Measurements from ENCODE around the gene MYL3. TPM values are rescaled to one million over a fixed set of nuclear protein-coding genes. Genes with fewer than 3 reads are reported as not detected.

Gene MYL3
- polyA plus RNA-seq, 4 donors, result 1.4 to 81.6 (median 24.2) TPM

GRCh38 chr3:46902188-46902631 is 39.0 kb upstream of the MYL3 start:
- Histone ChIP-seq H3K4me1 (ENCODE audit: control insufficient read depth in 3 of 3, insufficient read depth in 2 of 3, low read depth in 1 of 3, low read length in 2 of 3) (no peaks in the 10 kb centered on the region), H3K36me3 (ENCODE audit: control insufficient read depth in 3 of 3, insufficient read depth in 2 of 3, low read depth in 1 of 3, low read length in 3 of 3) (peaks cover 0 to 2% (median 0%) of the 10 kb centered on the region in 3 donors), H3K27ac (ENCODE audit: low read depth in 1 of 3, low read length in 2 of 3) (no peak overlapping the region), H3K27me3 (ENCODE audit: control insufficient read depth in 3 of 3, insufficient read depth in 3 of 3, low read length in 3 of 3) (peaks cover 0 to 18% (median 4%) of the 10 kb centered on the region in 3 donors), H3K9me3 (ENCODE audit: control insufficient read depth in 2 of 2, insufficient read depth in 1 of 2, low read depth in 1 of 2, low read length in 1 of 2) (no peaks in the 10 kb centered on the region), H3K4me3 (ENCODE audit: low read depth in 1 of 3, low read length in 3 of 3) (no peak overlapping the region)
- FAIRE-seq, result no peak
- no peak for DNase-seq
- WGBS, 3 donors, result 89 to 92% (median 92%) methylated on average over 15 of the region's 15 CpGs

- Histone ChIP-seq H3K36me3 (ENCODE audit: control insufficient read depth in 3 of 3, insufficient read depth in 2 of 3, low read depth in 1 of 3, low read length in 3 of 3) (peaks cover 0 to 2% (median 0%) of the 10 kb centered on the region in 3 donors), H3K4me3 (ENCODE audit: low read depth in 1 of 3, low read length in 3 of 3) (no peak overlapping the region), H3K9me3 (ENCODE audit: control insufficient read depth in 2 of 2, insufficient read depth in 1 of 2, low read depth in 1 of 2, low read length in 1 of 2) (no peaks in the 10 kb centered on the region), H3K27ac (ENCODE audit: low read depth in 1 of 3, low read length in 2 of 3) (no peak overlapping the region), H3K4me1 (ENCODE audit: control insufficient read depth in 3 of 3, insufficient read depth in 2 of 3, low read depth in 1 of 3, low read length in 2 of 3) (no peaks in the 10 kb centered on the region), H3K27me3 (ENCODE audit: control insufficient read depth in 3 of 3, insufficient read depth in 3 of 3, low read length in 3 of 3) (peaks cover 0 to 18% (median 4%) of the 10 kb centered on the region in 3 donors)
- FAIRE-seq (no peak), DNase-seq (no peak)
- WGBS, 3 donors, result 87 to 90% (median 88%) methylated on average over 17 of the region's 17 CpGs
These were observed 38.4 kb upstream of the MYL3 start for GRCh38 chr3:46901591-46902187.

GRCh38 chr3:46901061-46901460 is 37.8 kb upstream of the MYL3 start:
- H3K4me3 ChIP-seq (ENCODE audit: low read depth in 1 of 3, low read length in 3 of 3), result no peak overlapping the region
- FAIRE-seq (no peak), DNase-seq (no peak)
- H3K36me3 ChIP-seq (ENCODE audit: control insufficient read depth in 3 of 3, insufficient read depth in 2 of 3, low read depth in 1 of 3, low read length in 3 of 3), result peaks cover 0 to 2% (median 0%) of the 10 kb centered on the region in 3 donors
- H3K4me1 ChIP-seq (ENCODE audit: control insufficient read depth in 3 of 3, insufficient read depth in 2 of 3, low read depth in 1 of 3, low read length in 2 of 3), result no peaks in the 10 kb centered on the region
- WGBS, 3 donors, result 71 to 83% (median 76%) methylated on average over 3 of the region's 3 CpGs
- no peak overlapping the region for H3K27ac ChIP-seq (ENCODE audit: low read depth in 1 of 3, low read length in 2 of 3)
- peaks cover 0 to 18% (median 4%) of the 10 kb centered on the region in 3 donors for H3K27me3 ChIP-seq (ENCODE audit: control insufficient read depth in 3 of 3, insufficient read depth in 3 of 3, low read length in 3 of 3)
- H3K9me3 ChIP-seq (ENCODE audit: control insufficient read depth in 2 of 2, insufficient read depth in 1 of 2, low read depth in 1 of 2, low read length in 1 of 2), result no peaks in the 10 kb centered on the region

- WGBS, 3 donors, result 87 to 91% (median 88%) methylated on average over 6 of the region's 6 CpGs
These were observed 37.1 kb upstream of the MYL3 start for GRCh38 chr3:46900356-46900755.

GRCh38 chr3:46900007-46900292 is 36.7 kb upstream of the MYL3 start:
- no peaks in the 10 kb centered on the region for H3K4me1 ChIP-seq (ENCODE audit: control insufficient read depth in 3 of 3, insufficient read depth in 2 of 3, low read depth in 1 of 3, low read length in 2 of 3)
- DNase-seq, result no peak
- H3K4me3 ChIP-seq (ENCODE audit: low read depth in 1 of 3, low read length in 3 of 3), result no peak overlapping the region
- FAIRE-seq, result no peak
- no peaks in the 10 kb centered on the region for H3K9me3 ChIP-seq (ENCODE audit: control insufficient read depth in 2 of 2, insufficient read depth in 1 of 2, low read depth in 1 of 2, low read length in 1 of 2)
- WGBS, 3 donors, result 79 to 86% (median 80%) methylated on average over 5 of the region's 5 CpGs
- H3K36me3 ChIP-seq (ENCODE audit: control insufficient read depth in 3 of 3, insufficient read depth in 2 of 3, low read depth in 1 of 3, low read length in 3 of 3), result peaks cover 0 to 2% (median 0%) of the 10 kb centered on the region in 3 donors
- H3K27me3 ChIP-seq (ENCODE audit: control insufficient read depth in 3 of 3, insufficient read depth in 3 of 3, low read length in 3 of 3), result peaks cover 0 to 18% (median 4%) of the 10 kb centered on the region in 3 donors
- no peak overlapping the region for H3K27ac ChIP-seq (ENCODE audit: low read depth in 1 of 3, low read length in 2 of 3)

More at GRCh38 chr3:46900356-46900755, 37.1 kb upstream of the MYL3 start:
- peaks cover 0 to 2% (median 0%) of the 10 kb centered on the region in 3 donors for H3K36me3 ChIP-seq (ENCODE audit: control insufficient read depth in 3 of 3, insufficient read depth in 2 of 3, low read depth in 1 of 3, low read length in 3 of 3)
- FAIRE-seq (no peak), DNase-seq (no peak)
- no peaks in the 10 kb centered on the region for H3K4me1 ChIP-seq (ENCODE audit: control insufficient read depth in 3 of 3, insufficient read depth in 2 of 3, low read depth in 1 of 3, low read length in 2 of 3)
- H3K9me3 ChIP-seq (ENCODE audit: control insufficient read depth in 2 of 2, insufficient read depth in 1 of 2, low read depth in 1 of 2, low read length in 1 of 2), result no peaks in the 10 kb centered on the region
- H3K27ac ChIP-seq (ENCODE audit: low read depth in 1 of 3, low read length in 2 of 3), result no peak overlapping the region
- H3K27me3 ChIP-seq (ENCODE audit: control insufficient read depth in 3 of 3, insufficient read depth in 3 of 3, low read length in 3 of 3), result peaks cover 0 to 18% (median 4%) of the 10 kb centered on the region in 3 donors
- H3K4me3 ChIP-seq (ENCODE audit: low read depth in 1 of 3, low read length in 3 of 3), result no peak overlapping the region

GRCh38 chr3:46899151-46900006 is 36.1 kb upstream of the MYL3 start:
- WGBS, 3 donors, result 74 to 80% (median 77%) methylated on average over 22 of the region's 22 CpGs
- peaks cover 0 to 2% (median 0%) of the 10 kb centered on the region in 3 donors for H3K36me3 ChIP-seq (ENCODE audit: control insufficient read depth in 3 of 3, insufficient read depth in 2 of 3, low read depth in 1 of 3, low read length in 3 of 3)
- peaks cover 0 to 20% (median 4%) of the 10 kb centered on the region in 3 donors for H3K27me3 ChIP-seq (ENCODE audit: control insufficient read depth in 3 of 3, insufficient read depth in 3 of 3, low read length in 3 of 3)
- DNase-seq, result no peak
- no peaks in the 10 kb centered on the region for H3K9me3 ChIP-seq (ENCODE audit: control insufficient read depth in 2 of 2, insufficient read depth in 1 of 2, low read depth in 1 of 2, low read length in 1 of 2)
- no peak overlapping the region for H3K27ac ChIP-seq (ENCODE audit: low read depth in 1 of 3, low read length in 2 of 3)
- no peak overlapping the region for H3K4me3 ChIP-seq (ENCODE audit: low read depth in 1 of 3, low read length in 3 of 3)
- FAIRE-seq, result no peak
- no peaks in the 10 kb centered on the region for H3K4me1 ChIP-seq (ENCODE audit: control insufficient read depth in 3 of 3, insufficient read depth in 2 of 3, low read depth in 1 of 3, low read length in 2 of 3)

- H3K36me3 ChIP-seq (ENCODE audit: control insufficient read depth in 3 of 3, insufficient read depth in 2 of 3, low read depth in 1 of 3, low read length in 3 of 3), result peaks cover 0 to 2% (median 0%) of the 10 kb centered on the region in 3 donors
- DNase-seq (peak in 1 of 2 donors; percentile 25), FAIRE-seq (no peak)
- 14 to 20% (median 14%) methylated on average over 51 to 69 of the region's 71 CpGs for WGBS, 3 donors
- peaks cover 0 to 24% (median 4%) of the 10 kb centered on the region in 3 donors for H3K27me3 ChIP-seq (ENCODE audit: control insufficient read depth in 3 of 3, insufficient read depth in 3 of 3, low read length in 3 of 3)
- no peak overlapping the region for H3K27ac ChIP-seq (ENCODE audit: low read depth in 1 of 3, low read length in 2 of 3)
- H3K4me3 ChIP-seq (ENCODE audit: low read depth in 1 of 3, low read length in 3 of 3), result no peak overlapping the region
- no peaks in the 10 kb centered on the region for H3K9me3 ChIP-seq (ENCODE audit: control insufficient read depth in 2 of 2, insufficient read depth in 1 of 2, low read depth in 1 of 2, low read length in 1 of 2)
- H3K4me1 ChIP-seq (ENCODE audit: control insufficient read depth in 3 of 3, insufficient read depth in 2 of 3, low read depth in 1 of 3, low read length in 2 of 3), result no peaks in the 10 kb centered on the region
These were observed 35.3 kb upstream of the MYL3 start for GRCh38 chr3:46898321-46899150.

- no peak overlapping the region for H3K4me3 ChIP-seq (ENCODE audit: low read depth in 1 of 3, low read length in 3 of 3)
- peaks cover 0 to 1% (median 0%) of the 10 kb centered on the region in 3 donors for H3K4me1 ChIP-seq (ENCODE audit: control insufficient read depth in 3 of 3, insufficient read depth in 2 of 3, low read depth in 1 of 3, low read length in 2 of 3)
- 61 to 71% (median 70%) methylated on average over 15 of the region's 15 CpGs for WGBS, 3 donors
- DNase-seq (no peak), FAIRE-seq (no peak)
- no peaks in the 10 kb centered on the region for H3K9me3 ChIP-seq (ENCODE audit: control insufficient read depth in 2 of 2, insufficient read depth in 1 of 2, low read depth in 1 of 2, low read length in 1 of 2)
- peaks cover 0 to 30% (median 4%) of the 10 kb centered on the region in 3 donors for H3K27me3 ChIP-seq (ENCODE audit: control insufficient read depth in 3 of 3, insufficient read depth in 3 of 3, low read length in 3 of 3)
- no peak overlapping the region for H3K27ac ChIP-seq (ENCODE audit: low read depth in 1 of 3, low read length in 2 of 3)
- no peaks in the 10 kb centered on the region for H3K36me3 ChIP-seq (ENCODE audit: control insufficient read depth in 3 of 3, insufficient read depth in 2 of 3, low read depth in 1 of 3, low read length in 3 of 3)
These were observed 34.6 kb upstream of the MYL3 start for GRCh38 chr3:46897829-46898320.

All from small intestine (tissue), 7 donors.